SK-N-SH (cell line): ENCODE results near the gene FBXL22. TPM values are rescaled to one million over a fixed set of nuclear protein-coding genes. Genes with fewer than 3 reads are reported as not detected.

Source experiments
- CTCF ChIA-PET: fragments of 300-600, 350-600 bp; formaldehyde crosslinking; extraction: SDS; loops from one replicate; lab custom pipeline; 2021; lab: Yijun Ruan, JAX
- POLR2A ChIA-PET: fragments of 350-600 bp; sonication (Branson Sonifier 250); formaldehyde crosslinking; extraction: SDS; loops from one replicate; lab custom pipeline; 2020; ENCODE audit warnings: antibody characterized with exemption, inconsistent platforms; lab: Yijun Ruan, JAX
- DNase-seq: peaks from one replicate; pipeline ENCODE4 v3.0.0; 2012
- H2AFZ ChIP-seq: fragments of 200-600 bp; sonication (generic); 2 replicates; pipeline ENCODE4 v1.8.1; 2016; ENCODE audit warnings: antibody characterized with exemption, mild to moderate bottlenecking, low read depth
- H3F3A ChIP-seq: fragments of 200-600 bp; sonication (generic); replicated peaks from 2 replicates; pipeline ENCODE3; 2016; ENCODE audit warnings: antibody characterized with exemption, mild to moderate bottlenecking; ENCODE audit not compliant: insufficient read depth
- H3K27ac ChIP-seq, 2 experiments: fragments of 200-500 bp in 1 of 2; fragments of 200-600 bp in 1 of 2; sonication (Bioruptor generic) in 1 of 2; sonication (generic), shearing (Covaris generic) in 1 of 2; 2 replicates each; pipeline versions ENCODE4 v1.5.1 to v1.6.1; 2014 to 2016; ENCODE audit warnings: low read depth in 2 of 2, inconsistent platforms in 1 of 2, low read length in 1 of 2, mild to moderate bottlenecking in 1 of 2, mixed read lengths in 1 of 2
- H3K27me3 ChIP-seq: fragments of 200-600 bp; sonication (generic), shearing (Covaris generic); 2 replicates; pipeline ENCODE4 v1.6.1; 2016; ENCODE audit warnings: mixed run types; ENCODE audit not compliant: insufficient read depth
- H3K36me3 ChIP-seq, 2 experiments: fragments of 200-500 bp in 1 of 2; fragments of 200-600 bp in 1 of 2; sonication (Bioruptor generic) in 1 of 2; sonication (generic) in 1 of 2; replicated peaks in 1 of 2; 2 replicates each; pipeline versions ENCODE3 to v1.5.1; 2014 to 2016; ENCODE audit warnings: low read length in 1 of 2, mild to moderate bottlenecking in 1 of 2; ENCODE audit not compliant: insufficient read depth in 2 of 2, control insufficient read depth in 1 of 2
- H3K4me1 ChIP-seq, 2 experiments: fragments of 200-500 bp in 1 of 2; fragments of 200-600 bp in 1 of 2; sonication (Bioruptor generic) in 1 of 2; sonication (generic), shearing (Covaris generic) in 1 of 2; 2 replicates each; pipeline versions ENCODE4 v1.5.1 to v1.6.1; 2014 to 2016; ENCODE audit warnings: low read depth in 1 of 2, low read length in 1 of 2, mixed run types in 1 of 2; ENCODE audit not compliant: insufficient read depth in 2 of 2, control insufficient read depth in 1 of 2
- H3K4me2 ChIP-seq: fragments of 200-600 bp; sonication (generic), shearing (Covaris generic); 2 replicates; pipeline ENCODE4 v1.6.1; 2017; ENCODE audit warnings: mixed run types
- H3K4me3 ChIP-seq, 2 experiments: fragments of 200-500 bp in 1 of 2; fragments of 200-600 bp in 1 of 2; sonication (Bioruptor generic) in 1 of 2; sonication (generic), shearing (Covaris generic) in 1 of 2; 2 replicates each; pipeline versions ENCODE4 v1.5.1 to v1.8.1; 2014 to 2016; ENCODE audit warnings: low read depth in 2 of 2, inconsistent platforms in 1 of 2, low read length in 1 of 2, mild to moderate bottlenecking in 1 of 2, mixed read lengths in 1 of 2, moderate library complexity in 1 of 2
- H3K79me2 ChIP-seq: fragments of 200-600 bp; sonication (generic); 2 replicates; pipeline ENCODE4 v1.8.1; 2017; ENCODE audit warnings: mild to moderate bottlenecking; ENCODE audit not compliant: insufficient read depth
- H3K9ac ChIP-seq: fragments of 200-600 bp; sonication (generic); 2 replicates; pipeline ENCODE4 v1.6.1; 2017; ENCODE audit warnings: mixed run types
- H3K9me2 ChIP-seq: fragments of 200-600 bp; sonication (generic); 2 replicates; pipeline ENCODE4 v1.6.1; 2017; ENCODE audit warnings: mixed run types
- H3K9me3 ChIP-seq: fragments of 200-600 bp; sonication (generic); 2 replicates; pipeline ENCODE4 v1.6.1; 2017; ENCODE audit warnings: mixed run types, mild to moderate bottlenecking, moderate library complexity
- H4K20me1 ChIP-seq: fragments of 200-600 bp; sonication (generic); 2 replicates; pipeline ENCODE4 v1.6.1; 2017; ENCODE audit warnings: mild to moderate bottlenecking, mixed run types; ENCODE audit not compliant: insufficient read depth
- ELF1 ChIP-seq: IDR thresholded peaks from 2 replicates; pipeline ENCODE4 v1.4.0; 2012
- EP300 ChIP-seq, 2 experiments: IDR thresholded peaks; 2 replicates each; pipeline versions ENCODE4 v1.4.0 to v1.6.1; 2012; ENCODE audit warnings: borderline replicate concordance in 1 of 2, low read depth in 1 of 2, low read length in 1 of 2
- EZH2phosphoT487 ChIP-seq: fragments of 200-600 bp; sonication (generic); IDR thresholded peaks from 2 replicates; pipeline ENCODE4 v1.6.1; 2017; ENCODE audit warnings: low read depth, mixed run types, mild to moderate bottlenecking, antibody characterized with exemption, moderate library complexity, borderline replicate concordance
- FOSL2 ChIP-seq: IDR thresholded peaks from 2 replicates; pipeline ENCODE4 v1.4.0; 2012; ENCODE audit warnings: low read depth, mild to moderate bottlenecking, moderate library complexity, borderline replicate concordance
- FOXJ3 ChIP-seq: sonication (generic); formaldehyde crosslinking; IDR thresholded peaks from 2 replicates; pipeline ENCODE4 v1.5.1; 2020; ENCODE audit warnings: mild to moderate bottlenecking, missing genetic modification reagents
- FOXM1 ChIP-seq: IDR thresholded peaks from 2 replicates; pipeline ENCODE4 v1.4.0; 2012; ENCODE audit warnings: low read depth, mild to moderate bottlenecking
- GABPA ChIP-seq: IDR thresholded peaks from 2 replicates; pipeline ENCODE4 v1.4.0; 2012; ENCODE audit warnings: low read depth, mild to moderate bottlenecking
- GATA2 ChIP-seq: sonication (generic); formaldehyde crosslinking; IDR thresholded peaks from 2 replicates; pipeline ENCODE4 v1.5.0; 2020; ENCODE audit warnings: mild to moderate bottlenecking, missing genetic modification reagents
- IRF3 ChIP-seq: fragments of 150-350 bp; IDR thresholded peaks from 2 replicates; pipeline ENCODE4 v1.6.1; 2016; ENCODE audit warnings: mild to moderate bottlenecking, low read depth, low read length
- JUND ChIP-seq: IDR thresholded peaks from 2 replicates; pipeline ENCODE4 v1.4.0; 2012
- MAX ChIP-seq: IDR thresholded peaks from 2 replicates; pipeline ENCODE4 v1.4.0; 2012; ENCODE audit warnings: low read depth
- MEF2A ChIP-seq: IDR thresholded peaks from 2 replicates; pipeline ENCODE4 v1.4.0; 2012; ENCODE audit warnings: low read depth, borderline replicate concordance
- NFIC ChIP-seq: IDR thresholded peaks from 2 replicates; pipeline ENCODE4 v1.4.0; 2012; ENCODE audit warnings: borderline replicate concordance
- PBX3 ChIP-seq: IDR thresholded peaks from 2 replicates; pipeline ENCODE4; 2012
- RCOR1 ChIP-seq: fragments of 150-350 bp; IDR thresholded peaks from 2 replicates; pipeline ENCODE4 v1.6.1; 2017; ENCODE audit warnings: antibody characterized with exemption, low read length
- SIN3A ChIP-seq: IDR thresholded peaks from 2 replicates; pipeline ENCODE4 v1.6.1; 2012; ENCODE audit warnings: low read depth, mild to moderate bottlenecking, low read length, moderate library complexity, borderline replicate concordance
- TAF1 ChIP-seq: IDR thresholded peaks from 2 replicates; pipeline ENCODE4 v1.6.1; 2012; ENCODE audit warnings: low read depth, mild to moderate bottlenecking, low read length, moderate library complexity, borderline replicate concordance
- TCF12 ChIP-seq: IDR thresholded peaks from 2 replicates; pipeline ENCODE4 v1.4.0; 2012
- TEAD4 ChIP-seq: IDR thresholded peaks from 2 replicates; pipeline ENCODE4 v1.4.0; 2012; ENCODE audit warnings: mild to moderate bottlenecking, borderline replicate concordance; ENCODE audit not compliant: insufficient read depth
- USF1 ChIP-seq: IDR thresholded peaks from 2 replicates; pipeline ENCODE4 v1.4.0; 2012; ENCODE audit warnings: low read depth, borderline replicate concordance
- WGBS: methylation state at CpG from one replicate; pipeline ENCODE4 v1.1.6; 2017; ENCODE audit warnings: low lambda C conversion rate; 5-methylcytosine and 5-hydroxymethylcytosine counted together
- polyA plus RNA-seq, 3 experiments: library from polyadenylated mRNA; depleted of rRNA; stranded (reverse); fragments of >200 nt; gene quantifications; 2 replicates each; pipeline ENCODE4 v1.2.3, GENCODE V29; 2012

The FBXL22 gene
- polyA plus RNA-seq, 1 of the 3 experiments (the other 2 are of a cell fraction): 0.10 TPM

- ChIA-PET CTCF (interaction anchor here (0.8 to 3.0 kb wide), 4 partner anchors 12 to 131 kb away, joined by 3 to 17 read pairs (median 3); no protein-coding TSS in a partner anchor), POLR2A (no interaction called here)
- H3K9me3 ChIP-seq: no peaks in the 10 kb centered on the region
- no peaks in the 10 kb centered on the region for H3K79me2 ChIP-seq
- 91% methylated on average over 3 of the region's 6 CpGs for WGBS
- H3K4me2 ChIP-seq: no peak overlapping the region
- no peak overlapping the region for H2AFZ ChIP-seq
- peaks cover 6 to 9% of the 10 kb centered on the region in 2 experiments; a peak in 2 of 4 replicates for H3K4me1 ChIP-seq
- H3K9me2 ChIP-seq: no peaks in the 10 kb centered on the region
- H3K27me3 ChIP-seq: no peaks in the 10 kb centered on the region
- peak; percentile 42 for DNase-seq
- H3K36me3 ChIP-seq: peaks cover 13 to 14% of the 10 kb centered on the region in 2 experiments
- no peak overlapping the region for H3K9ac ChIP-seq
- H3F3A ChIP-seq: peaks cover 7% of the 10 kb centered on the region
- H3K27ac ChIP-seq: no peak overlapping the region
- no peak for TF ChIP-seq GABPA
- TF ChIP-seq MAX: no peak
- TF ChIP-seq SIN3A: no peak
- no peak for TF ChIP-seq TAF1
- TF ChIP-seq FOXM1: no peak
- TF ChIP-seq EZH2phosphoT487: no peak
- TF ChIP-seq EP300 (IDR thresholded peaks at IDR 0.05; ENCODE audit: borderline replicate concordance in 1 of 2, low read depth in 1 of 2, low read length in 1 of 2): no peak
- TF ChIP-seq TEAD4: no peak
- no peak for TF ChIP-seq FOSL2
- TF ChIP-seq PBX3: no peak
- TF ChIP-seq MEF2A: no peak
- no peak for TF ChIP-seq FOXJ3
- TF ChIP-seq NFIC: no peak
- no peak for TF ChIP-seq JUND
- no peak for TF ChIP-seq GATA2 (CRISPR knock-in tag)
- TF ChIP-seq IRF3: no peak
- TF ChIP-seq ELF1: no peak
- no peak for TF ChIP-seq TCF12
- no peak for TF ChIP-seq RCOR1
- no peak for TF ChIP-seq USF1
- H4K20me1 ChIP-seq: no peaks in the 10 kb centered on the region
- no peak overlapping the region for H3K4me3 ChIP-seq
Measured at GRCh38 chr15:63597821-63598220, 634 bp downstream of the FBXL22 start.
